Testis (tissue), 3 donors: ENCODE measurements around the gene FGR. TPM values are rescaled to one million over a fixed set of nuclear protein-coding genes. Genes with fewer than 3 reads are reported as not detected.

Experiments used
- DNase-seq: peaks from one replicate; pipeline ENCODE4 v3.0.0-alpha.2; 2019
- H3K27ac ChIP-seq, 2 donors: fragments of 200-600 bp; sonication (generic); one replicate each; pipeline ENCODE4 v1.5.1; 2019
- H3K27me3 ChIP-seq: fragments of 200-600 bp; sonication (generic); one replicate; pipeline ENCODE4 v1.5.1; 2019
- H3K36me3 ChIP-seq: fragments of 200-600 bp; sonication (generic); one replicate; pipeline ENCODE4 v1.5.1; 2017; ENCODE audit warnings: low read depth; ENCODE audit errors: missing control alignments
- H3K4me1 ChIP-seq: fragments of 200-600 bp; sonication (generic); one replicate; pipeline ENCODE4 v1.5.1; 2019
- H3K4me3 ChIP-seq, 2 donors: fragments of 200-600 bp; sonication (generic); one replicate each; pipeline ENCODE4 v1.5.1; 2017 to 2019
- H3K9me3 ChIP-seq: fragments of 200-600 bp; sonication (generic); one replicate; pipeline ENCODE4 v1.5.1; 2017
- CTCF ChIP-seq, 3 experiments: fragments of 450-650 bp in 2 of 3; fragments of 200-600 bp in 1 of 3; sonication (generic) in 1 of 3; IDR thresholded peaks; one replicate each; pipeline ENCODE4 v1.5.1; 2016 to 2019; ENCODE audit warnings: antibody characterized with exemption in 3 of 3, mild to moderate bottlenecking in 2 of 3, moderate library complexity in 1 of 3
- POLR2A ChIP-seq: fragments of 450-650 bp; IDR thresholded peaks from one replicate; pipeline ENCODE4 v1.6.1; 2017; ENCODE audit warnings: antibody characterized with exemption, mild to moderate bottlenecking, moderate library complexity
- WGBS, 2 donors: methylation state at CpG; one replicate each; pipeline ENCODE4 v1.1.5; 2018; 5-methylcytosine and 5-hydroxymethylcytosine counted together
- intact Hi-C: fragments of 100-400 bp; cut with DNase I; formaldehyde crosslinking; loops from one replicate; pipeline ENCODE4 v1.15.1; 2023; ENCODE audit warnings: low total_unique reads
- polyA plus RNA-seq: library from polyadenylated mRNA; stranded (reverse); fragments of 350-450 nt; fragmentation: Illumina TruSeq; extraction: RNeasy Lipid Tissue Mini Kit (QIAGEN cat#74804); gene quantifications from one replicate; pipeline ENCODE4 v1.2.3, GENCODE V29; 2014; ENCODE audit warnings: low read depth, low replicate concordance; ENCODE audit not compliant: insufficient read depth
- total RNA-seq, 2 donors: library from RNA; depleted of rRNA; stranded (reverse); fragments of >200 nt; gene quantifications; one replicate each; pipeline ENCODE4 v1.2.3, GENCODE V29; 2016

Gene FGR
- total and polyA plus RNA-seq, 3 donors from 2014 or later = 5.2 to 10.2 (median 10.0) TPM

- Histone ChIP-seq H3K9me3 (no peaks in the 10 kb centered on the region), H3K27ac (peak overlapping the region; percentile 77 to 94), H3K27me3 (no peaks in the 10 kb centered on the region), H3K4me1 (peaks cover 84% of the 10 kb centered on the region), H3K36me3 (no peaks in the 10 kb centered on the region), H3K4me3 (no peak overlapping the region)
- intact Hi-C loops = no loop called here
- 23% methylated on average over 3 of the region's 3 CpGs; no CpG with 5 or more reads in 1 of the 2 donors for WGBS, 2 donors
- no peak for DNase-seq
- TF ChIP-seq POLR2A (no peak), CTCF (IDR thresholded peaks at IDR 0.05) (no peak)
Measured at GRCh38 chr1:27598295-27598687, 36.7 kb downstream of the FGR start.

- TF ChIP-seq POLR2A = no peak
- no peak for TF ChIP-seq CTCF (IDR thresholded peaks at IDR 0.05)
- H3K27ac ChIP-seq = peak overlapping the region; percentile 77 to 94
- H3K9me3 ChIP-seq = no peaks in the 10 kb centered on the region
- intact Hi-C loops = no loop called here
- DNase-seq = no peak
- H3K36me3 ChIP-seq = no peaks in the 10 kb centered on the region
- H3K4me3 ChIP-seq = no peak overlapping the region
- no peaks in the 10 kb centered on the region for H3K27me3 ChIP-seq
- peaks cover 89% of the 10 kb centered on the region for H3K4me1 ChIP-seq
- 28 to 36% methylated on average over 6 of the region's 7 CpGs for WGBS, 2 donors
Measured at GRCh38 chr1:27597516-27598294, 37.3 kb downstream of the FGR start.

- Histone ChIP-seq H3K4me1 (peaks cover 97% of the 10 kb centered on the region), H3K27ac (peak overlapping the region in 1 of 2 donors; percentile 94), H3K36me3 (no peaks in the 10 kb centered on the region), H3K9me3 (no peaks in the 10 kb centered on the region), H3K4me3 (no peak overlapping the region), H3K27me3 (no peaks in the 10 kb centered on the region)
- intact Hi-C loops = no loop called here
- no peak for DNase-seq
- 32 to 58% methylated on average over 3 to 4 of the region's 4 CpGs for WGBS, 2 donors
- no peak for TF ChIP-seq CTCF (IDR thresholded peaks at IDR 0.05)
- TF ChIP-seq POLR2A = no peak
Measured at GRCh38 chr1:27596986-27597385, 38.0 kb downstream of the FGR start.

- Histone ChIP-seq H3K9me3 (no peaks in the 10 kb centered on the region), H3K27me3 (no peaks in the 10 kb centered on the region), H3K4me1 (peaks cover 96% of the 10 kb centered on the region), H3K4me3 (no peak overlapping the region), H3K27ac (peak overlapping the region; percentile 31 to 71), H3K36me3 (no peaks in the 10 kb centered on the region)
- intact Hi-C loops = no loop called here
- TF ChIP-seq CTCF (IDR thresholded peaks at IDR 0.05) (no peak), POLR2A (no peak)
- WGBS, 2 donors = 19 to 41% methylated on average over 9 of the region's 9 CpGs
- no peak for DNase-seq
Measured at GRCh38 chr1:27596261-27596660, 38.7 kb downstream of the FGR start.

GRCh38 chr1:27595597-27595996 is 39.4 kb downstream of the FGR start:
- no peaks in the 10 kb centered on the region for H3K9me3 ChIP-seq
- H3K36me3 ChIP-seq = no peaks in the 10 kb centered on the region
- H3K4me3 ChIP-seq = no peak overlapping the region
- no peak for DNase-seq
- intact Hi-C loops = no loop called here
- peaks cover 96% of the 10 kb centered on the region for H3K4me1 ChIP-seq
- no peaks in the 10 kb centered on the region for H3K27me3 ChIP-seq
- TF ChIP-seq POLR2A (no peak), CTCF (IDR thresholded peaks at IDR 0.05) (no peak)
- H3K27ac ChIP-seq = peak overlapping the region; percentile 31 to 71
- 53 to 69% methylated on average over 5 of the region's 5 CpGs for WGBS, 2 donors
